Activated naive CD4-positive, alpha-beta T cell treated with anti-CD3 and anti-CD28 coated beads, Interleukin-2, amount 10 ng/mL, durations not matched to agents 5 hours and 36 hours (primary cell): ENCODE results near the gene CST1. TPM values are rescaled to one million over a fixed set of nuclear protein-coding genes. Genes with fewer than 3 reads are reported as not detected.

Experiments used
- total RNA-seq, 2 experiments: library from RNA; stranded (reverse); gene quantifications; one replicate each; pipeline ENCODE4 v1.2.3, GENCODE V29; 2021

The CST1 gene, protein sequence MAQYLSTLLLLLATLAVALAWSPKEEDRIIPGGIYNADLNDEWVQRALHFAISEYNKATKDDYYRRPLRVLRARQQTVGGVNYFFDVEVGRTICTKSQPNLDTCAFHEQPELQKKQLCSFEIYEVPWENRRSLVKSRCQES
- total RNA-seq: not detected

DNA sequence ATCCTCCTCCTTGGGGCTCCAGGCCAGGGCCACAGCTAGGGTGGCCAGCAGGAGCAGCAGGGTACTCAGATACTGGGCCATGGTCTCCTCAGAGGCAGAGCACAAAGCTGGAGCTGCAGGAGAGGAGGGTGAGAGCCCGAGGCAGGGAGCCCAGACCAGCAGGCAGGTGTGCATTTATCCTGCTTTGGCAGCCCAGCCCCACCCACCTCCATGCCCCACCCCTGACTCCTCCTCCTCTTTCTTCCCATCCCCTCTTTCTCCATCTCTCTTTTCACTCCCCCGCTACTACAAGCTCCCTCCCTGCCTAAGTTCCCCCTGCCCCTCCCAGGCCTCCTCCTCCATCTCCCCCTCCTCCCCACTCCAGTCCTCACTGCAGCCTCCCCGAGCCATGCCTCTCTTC lies at the start of gene CST1:
Gene CST1, minus strand, starts transcription at position 150 of the 400 bp plus-strand sequence. Its CDS starts 69 bp downstream, at position 81.

Other genes with a start within 250 kb of the CST1 start
- not detected for gene CST9L, start 182.5 kb downstream of the CST1 start, total RNA-seq
- gene CST9, start 145.0 kb downstream of the CST1 start, total RNA-seq: not detected
- under 1 TPM; 0.48 TPM for gene CST3, start 113.0 kb downstream of the CST1 start, total RNA-seq
- not detected for gene CST4, start 61.9 kb downstream of the CST1 start, total RNA-seq
- gene CST2, start 75.8 kb upstream of the CST1 start, total RNA-seq: not detected
- gene CST5, start 128.8 kb upstream of the CST1 start, total RNA-seq: not detected
- not detected for gene GGTLC1, start 237.8 kb upstream of the CST1 start, total RNA-seq